GM18526 (cell line): ENCODE data around the gene NOP56.
A peak's percentile ranks its signal among the peaks of the same experiment; 100 is the strongest.

Experiments used
- POLR2A ChIP-seq: IDR thresholded peaks from 3 replicates; pipeline ENCODE4 v1.6.1; 2011; ENCODE audit not compliant: insufficient read length; ENCODE audit errors: extremely low read depth

The NOP56 gene

DNA sequence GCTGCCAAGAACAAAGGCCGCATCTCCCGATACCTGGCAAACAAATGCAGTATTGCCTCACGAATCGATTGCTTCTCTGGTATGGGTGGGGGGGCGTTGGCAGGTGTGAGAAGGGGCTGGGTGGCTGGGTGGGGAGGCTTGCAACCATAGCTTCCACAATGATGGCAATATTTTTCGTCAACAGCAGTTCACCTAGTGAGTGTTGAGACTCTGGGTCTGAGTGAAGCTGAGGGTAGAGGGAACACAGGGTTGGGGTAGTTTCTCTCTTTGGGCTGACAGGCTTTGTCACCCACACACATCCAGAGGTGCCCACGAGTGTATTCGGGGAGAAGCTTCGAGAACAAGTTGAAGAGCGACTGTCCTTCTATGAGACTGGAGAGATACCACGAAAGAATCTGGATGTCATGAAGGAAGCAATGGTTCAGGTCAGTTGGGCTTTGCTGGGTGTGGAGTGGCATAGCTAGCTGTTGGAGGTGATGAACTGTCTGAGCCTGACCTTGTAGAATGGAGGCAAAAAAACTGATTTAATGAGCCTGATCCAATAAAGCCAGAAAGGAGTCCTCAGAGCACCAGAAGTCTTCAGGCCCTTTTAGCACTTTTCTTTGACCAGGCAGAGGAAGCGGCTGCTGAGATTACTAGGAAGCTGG lies 4.2 kb downstream of the NOP56 start:
- TF ChIP-seq POLR2A, result no peak

DNA sequence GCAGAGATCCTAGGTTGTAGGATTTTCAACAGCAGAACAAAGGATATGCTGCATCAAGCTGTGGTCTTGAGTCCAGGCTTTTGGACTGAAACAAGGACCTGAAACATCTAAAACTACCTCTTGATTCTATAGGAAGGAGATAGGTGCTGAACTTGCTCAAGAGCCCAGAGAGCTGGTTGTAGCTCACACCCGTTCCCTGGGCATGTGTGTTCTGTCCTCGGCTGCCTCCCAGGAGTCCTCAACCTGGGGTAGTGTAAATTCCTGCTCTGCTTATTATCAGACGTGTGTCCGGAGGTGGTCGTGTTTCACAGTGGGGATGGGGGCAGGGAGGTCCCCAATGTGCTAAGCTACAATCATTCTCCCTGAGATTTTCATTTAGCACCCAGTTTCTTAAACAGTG lies 4.8 kb downstream of the NOP56 start:
- no peak for TF ChIP-seq POLR2A

DNA sequence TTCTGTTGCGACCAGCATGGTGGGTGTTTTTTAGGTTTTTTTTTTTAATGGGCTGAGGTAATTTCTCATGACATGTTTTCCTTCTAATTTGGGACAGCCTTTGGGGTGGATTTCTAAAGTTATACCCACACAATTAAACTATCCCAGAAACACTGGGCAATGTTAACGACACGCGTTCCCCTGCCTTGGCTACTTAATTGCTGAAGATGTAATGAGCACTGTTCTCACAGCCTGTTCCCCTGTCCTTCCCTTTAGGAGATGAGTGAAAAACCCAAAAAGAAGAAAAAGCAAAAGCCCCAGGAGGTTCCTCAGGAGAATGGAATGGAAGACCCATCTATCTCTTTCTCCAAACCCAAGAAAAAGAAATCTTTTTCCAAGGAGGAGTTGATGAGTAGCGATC lies 5.2 kb downstream of the NOP56 start:
- no peak for TF ChIP-seq POLR2A

DNA sequence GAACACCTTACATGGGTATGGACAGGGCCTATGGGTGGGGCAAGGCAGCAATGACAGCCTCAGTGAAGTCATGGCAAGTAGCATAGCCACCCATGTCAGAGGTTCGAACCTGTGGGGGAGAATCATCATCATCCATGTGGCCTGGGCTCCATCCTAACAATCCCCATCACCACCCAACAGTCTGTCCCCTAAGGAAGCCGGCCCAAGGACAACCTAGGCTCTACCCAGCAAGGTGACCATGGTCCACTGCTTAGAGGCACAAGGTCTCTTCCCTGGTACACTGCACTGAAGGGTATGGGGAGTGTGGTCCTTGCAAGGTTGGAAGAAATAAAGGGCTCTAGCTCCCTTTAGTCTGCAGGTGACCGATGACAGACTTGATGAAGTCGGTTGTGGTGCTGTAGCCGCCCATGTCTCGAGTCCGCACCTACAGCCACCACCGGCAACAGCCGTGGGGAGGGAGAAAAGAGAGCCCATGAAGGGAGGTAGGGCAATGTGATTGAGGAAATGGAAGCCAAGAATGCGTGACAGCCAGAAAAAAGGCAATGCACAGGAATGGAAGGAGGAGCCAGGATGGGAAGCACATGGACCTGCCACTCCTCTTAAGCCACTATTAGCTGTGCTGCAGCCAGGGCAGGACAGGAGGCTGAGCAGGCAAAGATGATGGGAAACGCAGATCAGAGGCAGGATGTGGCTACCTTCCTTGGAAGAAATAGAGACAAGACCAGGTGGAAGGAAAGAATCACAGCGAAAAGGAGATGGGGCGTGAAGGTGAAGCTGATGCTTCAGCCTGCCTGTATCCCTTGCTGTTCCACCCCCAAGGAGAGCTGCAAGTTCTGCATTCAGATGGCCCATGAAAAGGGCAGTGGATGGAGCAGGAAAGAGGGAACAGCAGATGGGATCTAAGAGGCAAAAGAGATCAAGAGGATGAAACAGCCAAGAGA lies 6.3 kb downstream of the NOP56 start:
- TF ChIP-seq POLR2A, result peak; percentile 51

DNA sequence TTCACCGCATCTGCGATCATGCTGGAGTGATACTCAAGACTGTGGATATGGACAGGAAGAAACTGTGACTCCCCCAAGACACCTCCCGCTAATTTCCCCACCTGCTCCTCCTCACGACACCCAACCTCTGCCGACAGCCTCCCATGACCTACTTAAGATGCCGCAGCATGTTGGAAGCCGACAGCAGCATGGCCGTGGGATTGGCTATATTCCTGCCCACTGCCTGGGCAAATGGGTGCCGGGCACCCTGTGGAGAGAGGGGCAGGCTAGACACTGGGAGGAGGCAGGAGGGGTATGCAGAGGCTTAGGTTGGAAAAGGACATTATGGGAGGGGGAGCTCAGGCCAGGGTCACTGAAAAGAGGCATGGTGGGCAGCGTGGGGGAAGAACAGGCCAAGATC lies 7.1 kb downstream of the NOP56 start:
- TF ChIP-seq POLR2A, result no peak

DNA sequence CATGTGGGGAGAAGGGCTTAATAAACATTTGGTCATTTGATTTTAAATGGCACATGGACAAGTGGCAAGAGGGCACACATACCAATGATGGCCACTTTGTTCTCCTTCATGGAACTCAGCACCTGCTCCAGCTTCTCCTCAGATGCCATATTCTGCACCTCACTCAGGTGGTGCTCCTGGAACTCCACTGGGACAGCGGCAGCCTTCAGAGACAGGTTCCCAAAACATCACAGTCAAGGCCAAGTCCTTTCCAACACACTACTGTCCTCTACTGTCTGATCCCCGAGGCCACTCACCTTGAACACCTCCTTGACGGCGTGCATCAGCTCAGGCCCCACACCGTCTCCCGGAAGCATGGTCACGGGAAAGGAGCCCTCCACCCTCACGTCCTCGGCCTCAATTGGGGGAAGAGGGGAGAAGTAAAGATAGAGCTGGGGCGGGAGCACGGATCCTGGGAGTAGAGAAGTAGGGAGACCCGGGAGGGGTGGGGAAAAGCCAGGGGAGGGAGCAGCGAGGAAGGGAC lies 11.0 kb downstream of the NOP56 start:
- TF ChIP-seq POLR2A, result no peak

DNA sequence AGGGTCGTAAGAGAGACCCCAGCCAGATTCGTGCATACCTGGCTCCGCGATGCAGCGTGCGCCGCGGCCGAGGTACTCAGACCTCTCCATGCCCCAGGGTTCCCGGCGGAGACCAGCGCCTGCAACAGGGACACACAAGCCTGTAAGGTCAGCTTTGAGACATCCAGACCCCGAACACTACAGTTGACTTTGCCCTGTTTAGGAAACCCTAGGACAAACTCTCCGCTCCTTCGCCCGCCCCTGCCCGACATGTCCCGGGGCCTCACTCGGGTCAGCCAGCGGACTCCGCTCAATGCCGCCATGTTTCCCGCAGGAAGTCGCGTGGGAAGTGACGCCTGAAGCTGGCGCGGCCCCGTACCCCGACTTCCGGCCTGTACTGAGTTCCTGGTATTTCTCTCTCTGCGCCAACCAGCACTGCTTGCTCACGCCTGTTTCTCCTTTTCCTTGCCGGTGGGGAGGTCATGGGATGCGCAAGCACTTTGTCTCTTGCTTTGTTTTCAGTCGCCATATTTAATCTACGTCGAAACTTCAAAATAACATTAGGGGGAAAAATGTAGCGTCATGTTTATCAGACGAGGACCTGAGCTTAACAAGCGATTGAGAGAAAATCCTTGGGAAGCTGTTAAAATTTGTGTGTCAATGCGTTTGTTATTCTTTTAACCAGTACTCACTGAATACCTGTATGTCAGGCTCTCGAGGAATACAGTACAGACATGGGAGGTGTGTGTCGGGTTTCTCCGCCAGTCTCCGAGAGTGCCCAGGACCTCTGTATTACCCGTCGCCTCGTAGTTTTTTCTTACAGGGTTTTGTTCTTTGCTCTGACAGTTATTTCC lies 11.7 kb downstream of the NOP56 start, which contains the start of gene IDH3B:
Gene IDH3B, minus strand, starts transcription at position 330 of the 833 bp plus-strand sequence. Its CDS starts 28 bp downstream, at position 302.
- TF ChIP-seq POLR2A, result peak; percentile 90

DNA sequence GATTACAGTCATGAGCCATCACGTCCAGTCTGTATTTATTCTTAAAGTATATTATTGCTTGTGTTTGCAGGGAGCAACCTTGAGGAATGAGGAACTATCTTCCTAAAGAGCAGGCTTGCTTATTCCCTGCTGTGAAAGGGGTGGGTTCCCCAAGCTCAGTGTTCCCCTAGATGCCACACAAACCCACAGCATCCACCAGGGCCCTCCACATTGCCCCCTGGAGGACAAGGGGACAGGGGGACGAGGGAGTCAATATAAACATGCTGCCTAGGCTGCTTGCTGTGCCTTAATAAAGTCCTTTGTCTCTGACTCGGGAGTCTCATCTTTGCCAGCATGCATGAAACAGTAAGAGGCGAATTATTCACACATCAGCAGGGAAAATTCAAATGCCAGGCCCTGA lies 19.5 kb downstream of the NOP56 start:
- TF ChIP-seq POLR2A, result no peak

DNA sequence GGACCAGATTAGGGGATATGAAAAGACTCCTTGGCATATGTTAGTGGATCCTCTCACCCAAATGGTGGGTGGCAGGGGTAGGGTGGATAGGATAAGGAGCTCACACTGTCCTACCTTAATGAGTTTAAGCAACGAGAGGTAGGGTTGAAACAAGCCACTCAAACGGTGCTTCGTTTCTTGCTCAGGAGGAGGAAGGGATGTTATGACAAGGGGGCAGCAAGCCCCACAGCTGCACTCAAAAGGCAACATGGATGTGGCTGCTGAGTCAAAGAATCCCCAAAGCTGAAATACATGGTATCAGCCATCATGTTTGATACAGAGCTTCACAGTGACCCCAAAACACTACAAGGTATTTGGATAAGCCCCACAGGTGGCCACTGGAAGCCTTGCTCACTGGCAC lies 20.0 kb downstream of the NOP56 start:
- TF ChIP-seq POLR2A, result no peak

DNA sequence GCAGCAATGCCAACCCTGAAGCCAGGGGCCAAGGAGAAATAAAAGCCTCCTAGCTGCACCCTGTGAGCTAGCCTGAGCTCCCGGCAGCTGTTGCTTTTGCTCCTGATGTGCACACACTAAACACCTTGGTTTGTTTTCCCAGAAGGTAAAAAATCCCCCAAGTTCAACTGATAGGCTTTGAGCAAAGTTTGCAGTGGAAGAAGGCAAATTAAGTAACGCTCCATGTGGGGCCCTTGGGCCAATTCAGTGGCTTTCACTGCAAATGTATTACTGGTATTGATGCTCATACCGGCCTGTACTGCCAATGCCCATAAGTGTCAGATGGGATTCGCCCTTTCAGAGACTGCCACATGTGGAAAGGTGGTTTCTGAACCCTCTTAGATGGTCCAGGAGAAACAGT lies 21.0 kb downstream of the NOP56 start:
- no peak for TF ChIP-seq POLR2A

DNA sequence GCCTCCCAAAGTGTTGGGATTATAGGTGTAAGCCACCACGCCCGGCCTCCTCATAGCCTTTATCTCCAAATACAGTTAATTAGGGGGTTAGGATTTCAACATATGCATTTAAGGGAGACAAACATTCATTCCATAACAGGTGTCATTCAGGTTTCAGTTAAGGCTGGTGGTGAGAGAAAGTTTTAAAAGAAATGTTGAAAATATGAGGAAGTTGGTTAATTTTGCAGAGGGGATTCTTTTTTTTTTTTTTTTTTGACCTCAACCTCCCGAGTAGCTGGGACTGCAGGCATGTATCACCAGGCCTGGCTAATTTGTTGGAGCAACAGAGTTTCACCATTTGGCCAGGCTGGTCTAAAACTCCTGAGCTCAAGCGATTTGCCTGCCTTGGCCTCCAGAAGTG lies 27.6 kb downstream of the NOP56 start:
- no peak for TF ChIP-seq POLR2A

DNA sequence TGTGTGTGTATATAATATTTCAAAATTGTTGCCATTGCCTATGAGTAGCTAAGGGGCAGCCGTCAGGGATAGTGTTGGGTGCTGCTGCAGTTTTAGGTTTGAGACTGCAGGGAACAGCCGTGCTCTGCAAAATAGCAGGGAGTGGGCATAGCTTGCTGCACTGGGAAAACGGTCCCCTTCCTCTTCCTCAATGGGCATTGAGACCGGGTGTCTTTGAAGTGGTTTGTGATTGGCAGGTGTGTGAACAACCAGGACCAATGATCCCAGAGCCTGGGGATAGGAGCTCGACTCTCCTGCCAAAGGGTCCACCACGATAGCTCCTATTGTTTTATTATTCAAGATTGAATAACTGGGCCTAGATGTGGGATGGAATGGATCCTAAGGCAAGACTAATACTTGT lies 35.1 kb downstream of the NOP56 start:
- TF ChIP-seq POLR2A, result no peak

DNA sequence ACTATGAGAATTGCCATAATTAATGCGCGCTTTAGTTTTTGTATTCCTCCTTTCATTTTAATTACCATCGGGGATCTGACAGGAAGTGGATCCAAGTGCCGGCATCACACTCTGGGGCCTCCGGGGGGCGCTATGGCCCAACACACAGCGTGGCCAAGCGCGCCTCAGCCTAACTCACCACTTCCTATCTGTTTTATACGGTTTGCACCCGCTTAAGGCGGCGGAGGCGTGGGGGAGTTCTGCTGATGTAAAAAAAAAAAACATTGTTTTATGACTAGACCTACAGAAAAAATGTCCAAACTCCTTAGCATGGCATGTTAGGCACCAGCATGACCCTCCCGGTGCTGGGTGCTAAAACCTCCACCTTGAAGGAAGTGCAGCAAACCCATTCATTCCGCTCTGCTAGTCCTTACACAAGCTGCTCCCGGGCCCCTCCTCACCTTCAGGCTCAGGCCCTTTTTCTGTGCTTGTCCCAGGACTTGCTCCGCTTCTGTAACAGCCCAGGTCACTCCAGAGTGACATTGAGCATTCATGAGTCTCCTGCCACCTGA lies 35.7 kb downstream of the NOP56 start:
- no peak for TF ChIP-seq POLR2A

DNA sequence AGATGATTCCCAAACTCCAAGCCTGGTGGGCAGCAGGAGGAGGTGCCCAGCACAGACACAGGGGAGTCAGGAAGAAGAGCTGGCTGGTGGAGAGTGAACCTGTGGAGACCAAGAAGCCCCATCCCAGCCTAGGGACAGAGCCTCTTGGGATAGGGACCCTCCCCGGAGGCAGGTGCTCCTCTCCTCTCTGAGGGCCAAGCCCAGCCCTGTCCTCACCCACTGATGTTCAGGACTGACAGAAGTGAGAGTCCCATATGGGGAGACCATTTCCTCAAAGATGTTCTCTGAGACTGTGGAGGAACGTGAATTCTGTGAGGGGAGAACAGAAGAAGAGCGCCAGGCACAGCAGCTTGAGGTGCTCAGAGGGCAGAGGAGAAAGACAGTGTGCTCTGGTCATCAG lies 37.8 kb downstream of the NOP56 start:
- no peak for TF ChIP-seq POLR2A

DNA sequence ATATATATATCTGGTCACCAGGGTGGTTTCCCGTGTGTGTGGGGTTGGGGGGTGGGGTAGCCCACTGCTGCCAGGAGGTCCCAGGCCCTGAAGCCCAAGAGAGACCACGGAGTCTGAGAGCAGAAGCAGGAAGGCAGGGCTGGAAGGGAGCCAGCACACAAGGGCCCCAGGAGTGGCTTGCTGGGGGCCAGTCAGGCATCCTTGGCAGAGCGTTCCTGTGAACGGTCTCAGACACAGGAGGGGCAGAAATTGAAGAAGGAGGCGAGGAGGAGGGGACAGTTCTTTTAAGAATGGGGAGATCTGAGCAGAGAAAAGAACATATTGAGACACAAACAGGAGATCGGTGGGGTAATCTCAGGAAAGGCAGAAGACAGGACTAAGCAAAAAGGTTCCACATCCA lies 38.3 kb downstream of the NOP56 start:
- no peak for TF ChIP-seq POLR2A
